Measurements from ENCODE around the gene MTM1.
A peak's percentile ranks its signal among the peaks of the same experiment; 100 is the strongest.

Gene MTM1

DNA sequence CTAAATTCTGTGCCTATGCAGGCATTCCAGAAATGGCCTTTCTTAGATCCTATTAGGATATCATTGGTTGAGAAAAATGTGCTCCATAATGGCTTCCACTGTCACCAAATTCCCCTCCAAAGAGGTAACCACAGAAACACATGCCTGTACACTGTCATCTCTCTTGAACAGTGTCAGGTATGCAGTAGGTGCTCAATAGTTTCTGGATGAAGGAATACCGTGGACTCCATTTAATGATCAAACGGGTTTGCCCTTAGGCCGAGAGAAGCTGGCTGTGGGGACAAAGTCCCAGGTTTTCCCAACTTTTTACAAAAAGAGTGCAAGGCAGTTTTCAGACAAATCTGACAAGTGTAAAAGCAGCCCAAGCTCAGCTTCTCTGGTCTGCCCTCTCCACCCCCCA, 16.5 kb upstream of the MTM1 start:
- DNase-seq = no peak

- DNase-seq = no peak
Observed at GRCh38 chrX:150558424-150558823, 10.0 kb upstream of the MTM1 start.

DNA sequence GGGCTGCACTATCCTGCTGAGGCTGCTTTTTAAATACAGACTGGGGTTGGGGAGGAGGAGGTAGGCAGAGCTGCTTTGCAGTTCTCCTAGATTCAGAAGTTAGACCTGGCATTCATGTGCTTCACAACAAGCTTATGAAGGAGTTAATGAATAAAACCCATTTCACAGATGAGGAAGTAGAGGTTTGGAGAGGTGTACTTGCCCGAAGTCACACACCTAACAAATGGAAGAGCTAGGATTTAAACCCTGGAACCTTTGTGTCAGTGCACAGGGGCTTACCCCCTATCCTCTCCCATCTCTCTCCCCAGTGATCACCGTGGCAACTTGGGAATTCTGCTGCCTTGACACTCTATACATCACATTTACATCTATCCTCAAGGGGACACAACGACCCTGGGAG, 3.6 kb upstream of the MTM1 start:
- no peak for DNase-seq

DNA sequence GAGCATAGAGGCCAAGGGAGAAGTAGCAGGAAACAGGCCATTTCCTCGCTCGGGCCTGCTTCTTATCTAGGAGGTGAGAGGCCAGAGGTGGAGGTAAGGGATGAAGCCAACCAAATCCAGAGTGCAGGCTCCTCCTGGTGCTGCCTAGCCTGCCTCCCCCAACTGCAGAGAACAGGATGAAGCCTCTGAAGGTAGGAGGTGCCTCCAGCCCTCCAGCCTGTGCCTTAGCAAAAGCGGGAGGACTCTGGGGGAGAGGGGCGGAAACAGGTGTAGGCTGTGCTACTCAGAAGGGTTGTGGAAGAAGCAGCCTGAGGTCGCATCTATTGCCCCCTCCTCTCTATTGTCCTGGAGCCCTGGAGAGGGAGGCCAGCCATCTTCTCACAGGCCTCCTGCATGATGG, 2.9 kb upstream of the MTM1 start:
- no peak for DNase-seq

- DNase-seq = no peak
Observed at GRCh38 chrX:150566734-150567182, 1.7 kb upstream of the MTM1 start.

GRCh38 chrX:150567645-150568319, 639 bp upstream of the MTM1 start:
- no peak for DNase-seq

DNA sequence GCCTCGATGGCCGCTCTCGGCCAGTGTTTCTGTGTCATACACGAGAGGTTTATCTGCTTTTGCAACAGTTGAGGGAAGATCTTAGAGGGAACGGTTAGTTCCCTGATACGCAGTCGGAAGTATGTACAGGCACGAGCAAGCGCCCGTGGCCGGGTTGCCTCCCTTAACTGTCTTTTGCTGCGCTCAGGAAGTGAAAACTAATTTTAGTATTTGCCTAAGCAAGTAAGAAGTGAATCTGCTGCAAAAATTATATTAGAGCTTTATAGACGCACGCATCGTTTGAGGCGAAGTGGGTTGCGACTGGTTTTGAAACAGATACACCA, 695 bp downstream of the MTM1 start:
- DNase-seq = peak; percentile 47

DNA sequence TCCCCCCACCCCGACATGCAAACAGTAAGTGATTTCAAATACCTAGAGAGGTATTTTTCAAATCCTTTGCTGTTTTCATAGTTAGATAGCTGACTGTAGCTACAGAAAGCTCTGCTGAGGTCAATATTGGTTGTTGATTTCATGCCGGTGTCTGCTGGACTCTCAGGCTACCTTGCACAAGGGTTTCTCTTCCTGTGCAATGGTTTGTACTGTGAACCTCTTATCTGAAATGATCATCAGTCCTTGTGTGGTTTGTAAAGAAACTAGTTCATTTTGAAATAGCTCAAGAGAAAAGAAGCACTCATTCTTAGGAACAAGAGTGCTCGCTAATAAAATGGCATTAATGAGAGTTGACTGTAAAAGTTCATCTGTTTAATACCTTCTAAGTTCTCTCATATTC, 2.1 kb downstream of the MTM1 start:
- peak; percentile 34 for DNase-seq

- no peak for DNase-seq
Observed at GRCh38 chrX:150572206-150572605, 3.8 kb downstream of the MTM1 start.

- no peak for DNase-seq
Observed at GRCh38 chrX:150573106-150573505, 4.7 kb downstream of the MTM1 start.

GRCh38 chrX:150573702-150574101, 5.3 kb downstream of the MTM1 start:
- DNase-seq = no peak

DNA sequence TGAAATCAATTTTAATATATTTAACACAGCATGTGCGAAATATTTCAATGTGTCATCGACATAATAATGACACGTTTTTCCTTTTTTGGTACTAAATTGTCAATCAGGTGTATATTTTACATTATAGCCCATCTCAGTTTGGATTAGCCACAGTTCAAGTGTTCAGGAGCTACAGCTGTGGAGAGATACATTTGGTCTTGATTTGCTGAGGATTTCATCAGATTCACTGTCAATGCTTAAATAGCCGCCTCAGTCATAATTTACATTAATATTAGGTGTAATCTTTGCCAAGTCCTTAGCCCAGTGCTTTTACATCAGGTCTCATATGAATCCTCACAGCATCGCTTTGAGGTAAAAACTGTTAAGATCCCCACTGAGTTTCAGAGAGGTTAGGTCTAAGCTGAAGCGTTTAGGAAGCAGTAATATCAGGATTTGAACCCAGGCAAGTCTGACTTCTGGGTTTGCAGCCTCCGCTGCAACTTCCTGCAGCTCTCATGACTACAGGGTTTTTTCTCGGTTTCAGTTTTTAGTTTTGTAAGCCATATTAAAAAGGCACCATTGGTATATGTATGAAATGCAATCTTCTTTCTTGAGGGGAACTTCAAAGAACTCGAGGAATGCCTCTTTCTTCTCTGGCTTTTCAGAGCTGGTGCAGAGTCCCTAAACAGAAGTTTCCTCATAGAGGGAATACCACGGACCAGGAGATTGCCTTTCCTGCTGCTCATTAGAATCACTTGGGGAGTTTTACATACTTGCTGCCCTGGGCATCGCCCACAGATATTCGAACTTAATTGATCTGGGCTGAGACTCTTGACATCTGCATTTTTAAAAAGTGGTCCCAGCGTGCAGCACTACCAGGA, 6.4 kb downstream of the MTM1 start:
- DNase-seq = no peak

DNA sequence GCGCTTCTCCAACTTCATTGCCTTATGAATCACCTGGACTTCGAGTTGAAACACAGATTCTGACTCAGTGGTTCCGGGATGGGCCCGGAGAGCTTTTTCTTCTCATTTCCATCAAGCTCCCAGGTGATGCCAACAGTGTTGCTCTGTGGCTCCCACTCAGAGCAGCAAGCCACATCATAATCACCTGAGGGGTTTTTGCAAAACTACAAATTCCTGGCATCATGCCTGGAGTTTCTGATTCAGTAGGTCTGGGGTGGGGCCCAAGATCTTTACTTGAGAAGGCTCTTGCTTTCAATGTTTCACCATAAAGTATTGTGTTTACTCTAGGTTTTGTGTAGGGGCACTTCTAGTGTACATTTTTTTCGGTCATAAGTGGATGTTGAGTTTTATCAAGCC, 7.0 kb downstream of the MTM1 start:
- DNase-seq = peak; percentile 58

- DNase-seq = no peak
Observed at GRCh38 chrX:150577174-150577573, 8.8 kb downstream of the MTM1 start.

GRCh38 chrX:150581093-150581775, 12.8 kb downstream of the MTM1 start:
- no peak for DNase-seq

DNA sequence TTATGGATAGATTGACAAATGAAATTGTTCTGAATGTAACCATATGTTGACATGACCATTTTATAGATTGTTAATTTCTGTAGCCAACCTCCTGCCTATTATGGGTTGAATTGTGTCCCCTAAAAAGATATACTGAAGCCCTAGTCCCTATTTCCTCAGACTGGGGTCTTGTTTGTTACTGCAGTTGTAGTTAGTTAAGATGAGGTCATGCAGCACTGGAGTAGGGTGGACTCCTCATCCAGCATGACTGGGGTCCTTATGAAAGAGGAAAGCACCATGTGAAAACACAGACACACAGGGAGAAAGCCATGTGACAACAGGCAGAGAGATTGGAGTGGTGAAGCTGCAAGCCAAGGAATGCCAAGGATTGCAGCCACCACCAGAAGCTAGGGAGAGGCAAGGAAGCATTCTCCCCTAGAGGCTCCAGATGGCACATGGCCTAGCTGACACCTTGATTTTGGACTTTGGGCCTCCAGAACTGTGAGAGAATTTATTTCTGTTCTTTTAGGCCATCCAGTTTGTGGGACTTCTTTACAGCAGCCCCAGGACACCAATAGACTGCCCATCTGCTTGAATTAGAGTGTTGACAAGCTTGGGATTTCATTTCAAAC, 14.0 kb downstream of the MTM1 start:
- no peak for DNase-seq

GRCh38 chrX:150587585-150588503, 19.4 kb downstream of the MTM1 start:
- peak; percentile 60 for DNase-seq

GRCh38 chrX:150594584-150594983, 26.2 kb downstream of the MTM1 start:
- DNase-seq = no peak

- DNase-seq = no peak
Observed at GRCh38 chrX:150599226-150599625, 30.8 kb downstream of the MTM1 start.

DNA sequence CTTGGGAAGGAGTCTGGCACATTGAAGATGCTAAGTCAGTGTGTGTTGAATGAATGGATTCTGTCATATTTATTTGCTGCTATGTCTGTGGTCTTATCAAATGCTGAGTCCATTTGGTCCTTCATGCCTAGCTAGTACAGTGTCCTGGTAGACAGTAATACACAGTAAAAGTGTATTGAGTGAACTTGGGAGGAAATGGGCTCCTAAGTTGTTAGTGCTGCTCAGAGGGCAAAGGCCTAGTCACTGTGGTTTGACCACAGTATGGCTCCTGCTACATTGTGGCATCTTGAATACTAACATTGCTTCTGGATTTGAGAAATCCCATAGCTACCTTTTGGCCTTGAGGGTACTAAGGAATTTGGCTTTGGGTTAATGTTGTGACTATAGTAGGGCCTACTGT, 33.9 kb downstream of the MTM1 start:
- DNase-seq = no peak

DNA sequence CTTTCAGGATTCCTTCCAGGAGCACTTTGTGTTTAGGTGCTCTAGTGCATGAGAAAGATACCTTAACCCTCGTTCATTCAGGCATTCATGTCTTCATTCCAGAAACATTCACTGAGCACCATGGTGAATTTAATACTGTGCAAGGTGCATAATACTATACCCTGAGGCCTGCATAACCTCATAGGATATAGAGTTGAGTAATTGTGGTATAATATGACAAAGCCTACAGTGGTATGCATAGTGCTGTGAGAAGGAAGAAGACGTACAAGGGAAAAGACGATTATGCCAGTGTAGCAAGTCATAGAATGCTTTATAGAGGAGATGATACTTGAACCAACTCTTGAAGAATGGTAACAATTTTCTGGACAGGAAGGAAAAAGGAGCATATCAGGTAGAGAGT, 34.3 kb downstream of the MTM1 start:
- no peak for DNase-seq

DNA sequence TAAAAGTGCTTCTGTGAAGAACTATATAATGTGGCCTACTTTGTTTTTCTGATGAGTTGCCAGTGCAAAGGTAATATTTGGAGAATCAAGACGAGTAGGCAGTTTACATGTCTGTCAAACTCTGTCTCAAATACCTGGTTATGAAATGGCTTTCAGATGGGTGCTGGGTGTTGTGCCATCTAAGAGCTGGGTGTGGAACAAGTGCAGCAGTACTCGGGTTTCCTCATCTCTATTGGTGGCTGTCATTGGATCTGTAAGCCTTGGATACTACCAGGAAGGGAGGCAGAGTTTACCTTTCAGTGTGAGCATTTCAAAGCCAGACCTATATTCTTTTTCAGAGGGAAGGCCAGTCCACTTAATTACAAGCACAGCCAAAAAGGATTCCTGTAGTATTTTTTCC, 37.2 kb downstream of the MTM1 start:
- no peak for DNase-seq
